ENCODE measurements around the gene RTL10. TPM values are rescaled to one million over a fixed set of nuclear protein-coding genes. Genes with fewer than 3 reads are reported as not detected.

The RTL10 gene
- total and polyA plus RNA-seq, 10 of the 15 experiments (the other 5 are each of a cell fraction or from before 2014, with no cell fraction given) = 5.3 to 18.1 (median 10.3) TPM

- H3K4me3 ChIP-seq = no peak overlapping the region
- H3K9me3 ChIP-seq (replicated peaks; ENCODE audit: control insufficient read depth, insufficient read depth, low read length) = no peaks in the 10 kb centered on the region
- in situ Hi-C loops (cut with MboI) = no loop called here
- H3K27ac ChIP-seq (ENCODE audit: control insufficient read depth, insufficient read depth) = no peak overlapping the region
- no peaks in the 10 kb centered on the region for H3K4me1 ChIP-seq (ENCODE audit: control insufficient read depth, insufficient read depth, low read length)
- no peak overlapping the region for H2AFZ ChIP-seq (ENCODE audit: control insufficient read depth, low read depth, low read length)
- POLR2A ChIA-PET = no interaction called here
- no peaks in the 10 kb centered on the region for H3K27me3 ChIP-seq (replicated peaks in 1 of 2; ENCODE audit: control insufficient read depth in 2 of 2, insufficient read depth in 2 of 2, low read length in 1 of 2)
- FAIRE-seq (no peak), ATAC-seq (no peak), DNase-seq (ENCODE audit: low read depth, low spot score) (no peak)
- H3K36me3 ChIP-seq (ENCODE audit: control insufficient read depth in 2 of 2, insufficient read depth in 2 of 2, low read length in 1 of 2) = no peaks in the 10 kb centered on the region
- WGBS (ENCODE audit: insufficient coverage, insufficient replicate concordance, low lambda C conversion rate, missing lambda C conversion rate) = 67% methylated on average over 12 of the region's 12 CpGs
- no peaks in the 10 kb centered on the region for H3K79me2 ChIP-seq (ENCODE audit: control insufficient read depth, insufficient read depth, low read length)
- TF ChIP-seq JUND (IDR thresholded peaks at IDR 0.05; ENCODE audit: low read depth, low read length) = no peak
- no peak for TF ChIP-seq ZBTB33 (IDR thresholded peaks at IDR 0.05)
- no peak for TF ChIP-seq RB1 (IDR thresholded peaks at IDR 0.05; ENCODE audit: borderline replicate concordance)
- no peak for TF ChIP-seq POU2F2 (IDR thresholded peaks at IDR 0.05; ENCODE audit: borderline replicate concordance, low read depth, low read length)
- TF ChIP-seq SIN3A (IDR thresholded peaks at IDR 0.05; ENCODE audit: low read depth, low read length) = no peak
- TF ChIP-seq HCFC1 (IDR thresholded peaks at IDR 0.05; ENCODE audit: low read length) = no peak
- no peak for TF ChIP-seq FOXK2 (IDR thresholded peaks at IDR 0.05)
- no peak for TF ChIP-seq PBX3 (IDR thresholded peaks at IDR 0.05; ENCODE audit: insufficient replicate concordance, low read depth, low read length)
- TF ChIP-seq CUX1 (IDR thresholded peaks at IDR 0.05; ENCODE audit: insufficient replicate concordance, low read depth, low read length) = no peak
- no peaks in the 10 kb centered on the region for H4K20me1 ChIP-seq (ENCODE audit: control insufficient read depth, insufficient read depth)
- no peak overlapping the region for H3K4me2 ChIP-seq (ENCODE audit: control insufficient read depth, insufficient read depth)
- intact Hi-C loops (cut with micrococcal nuclease; ENCODE audit: unreplicated experiment) = no loop called here
- no TSS peak for BruUV-seq (replicated peaks)
- CTCF ChIA-PET = no interaction called here
- RAD21 ChIA-PET (ENCODE audit: unreplicated experiment) = no interaction called here
- H3K9ac ChIP-seq (ENCODE audit: control insufficient read depth, insufficient read depth, low read length) = no peak overlapping the region
- SMC1A ChIA-PET (ENCODE audit: uncharacterized antibody, unreplicated experiment) = no interaction called here
Measured at GRCh38 chr22:19875061-19875530, 20.4 kb upstream of the RTL10 start.
